Epithelial cell of esophagus (primary cell): ENCODE measurements around the gene LRRC59.
A peak's percentile ranks its signal among the peaks of the same experiment; 100 is the strongest.

ENCODE experiments used
- DNase-seq: peaks from one replicate; pipeline ENCODE4 v3.0.0; 2010; ENCODE audit warnings: low read depth
- H3K4me3 ChIP-seq: 2 replicates; pipeline ENCODE4 v1.5.1; 2011; ENCODE audit warnings: mild to moderate bottlenecking, low read length, control low read depth
- CTCF ChIP-seq: IDR thresholded peaks from 2 replicates; pipeline ENCODE4 v1.5.1; 2011; ENCODE audit warnings: low read depth, mild to moderate bottlenecking, low read length, control low read depth, inconsistent platforms; ENCODE audit not compliant: insufficient read depth; ENCODE audit errors: missing control alignments

Gene LRRC59

GRCh38 chr17:50381260-50381815, 16.0 kb downstream of the LRRC59 start:
- DNase-seq: no peak
- TF ChIP-seq CTCF: no peak
- no peak overlapping the region for H3K4me3 ChIP-seq

- DNase-seq: no peak
- peak; percentile 10 for TF ChIP-seq CTCF
- no peak overlapping the region for H3K4me3 ChIP-seq
Measured at GRCh38 chr17:50380369-50381259, 16.7 kb downstream of the LRRC59 start.

GRCh38 chr17:50379351-50380132, 17.8 kb downstream of the LRRC59 start:
- no peak for DNase-seq
- no peak overlapping the region for H3K4me3 ChIP-seq
- no peak for TF ChIP-seq CTCF

DNA sequence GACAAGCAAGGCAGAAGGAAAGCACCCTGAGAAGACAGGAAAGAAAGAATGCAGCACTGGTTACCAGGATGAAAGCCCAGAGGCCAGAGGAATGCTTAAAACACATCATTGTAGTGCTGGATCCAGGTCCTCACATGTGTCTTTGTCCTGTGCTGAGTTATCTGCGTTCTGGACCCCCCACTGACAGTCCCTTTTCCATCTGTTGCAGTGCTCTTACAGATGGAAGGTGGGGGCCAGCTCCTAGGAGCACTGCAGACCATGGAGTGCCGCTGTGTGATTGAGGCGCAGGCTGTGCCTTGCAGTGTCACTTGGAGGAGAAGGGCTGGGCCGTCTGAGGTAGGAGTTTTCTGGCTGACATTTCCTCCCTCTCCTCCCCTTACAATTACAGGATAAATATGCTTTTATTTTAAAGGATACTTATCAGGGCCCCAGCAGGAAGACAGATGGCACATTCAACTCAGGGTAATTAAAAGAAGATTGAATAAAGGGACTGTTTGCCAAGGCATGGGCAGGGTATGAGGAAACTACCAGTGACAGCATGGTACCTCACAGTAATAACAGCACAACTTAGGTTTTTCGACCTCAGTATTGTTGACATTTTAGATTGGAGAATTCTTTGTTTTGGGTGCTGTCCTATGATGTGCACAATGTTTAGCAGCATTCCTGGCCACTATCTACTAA, 21.3 kb downstream of the LRRC59 start:
- no peak overlapping the region for H3K4me3 ChIP-seq
- DNase-seq: no peak
- TF ChIP-seq CTCF: no peak

- no peak for TF ChIP-seq CTCF
- H3K4me3 ChIP-seq: peak overlapping the region; percentile 88
- no peak for DNase-seq
Measured at GRCh38 chr17:50373705-50374104, 23.6 kb downstream of the LRRC59 start.

DNA sequence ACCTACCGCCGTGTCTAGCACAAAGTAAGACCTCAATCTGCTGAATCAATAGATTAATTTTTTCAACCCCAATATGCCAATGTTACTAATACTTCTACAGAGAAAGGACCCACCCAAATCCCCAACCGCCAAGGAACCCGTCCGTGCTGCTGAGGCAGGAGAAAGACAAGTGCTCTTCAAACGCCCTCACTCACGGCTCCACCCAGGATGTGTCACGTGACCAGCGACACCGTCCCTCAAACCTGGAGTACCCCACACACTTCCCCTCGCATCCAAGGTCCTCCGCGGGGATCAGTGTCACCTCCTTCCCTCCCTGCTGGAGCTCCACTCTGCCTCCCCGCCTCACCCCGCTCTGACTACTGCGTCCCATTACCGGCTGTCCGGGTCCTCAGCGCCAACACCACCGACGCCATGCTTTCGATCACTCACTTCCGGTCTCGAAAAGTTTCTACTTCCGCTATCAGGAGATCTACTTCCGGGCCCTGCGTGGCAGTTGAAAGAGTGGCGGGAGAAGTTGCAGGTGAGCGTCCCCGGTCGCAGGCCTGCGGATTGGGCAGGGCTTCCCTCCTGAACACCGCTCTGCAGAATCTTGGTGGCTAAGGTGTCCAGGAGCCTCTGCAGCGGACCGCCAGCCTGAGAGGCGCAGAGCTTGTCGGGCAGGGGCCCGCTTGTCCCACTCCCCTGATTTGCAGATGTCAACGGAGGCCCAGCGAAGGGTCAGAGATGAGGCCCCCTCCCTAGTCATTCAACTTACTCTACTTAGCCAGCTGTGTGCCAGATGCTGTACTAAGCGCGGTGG, 24.4 kb downstream of the LRRC59 start, which contains the start of the genes EME1 and MRPL27:
TSS of gene EME1 (plus strand) at position 472 of the 799 bp plus-strand sequence. CDS start 1,980 bp downstream, outside the sequence.
TSS of gene MRPL27 (minus strand) at position 427 of the 799 bp plus-strand sequence. CDS start at position 413, 14 bp downstream.
- H3K4me3 ChIP-seq: peak within 1 kb of the TSS; percentile 88
- DNase-seq: peak; percentile 87
- TF ChIP-seq CTCF: no peak
